Gastroesophageal sphincter (tissue), 4 donors: ENCODE measurements around the gene ZNF521. TPM values are rescaled to one million over a fixed set of nuclear protein-coding genes. Genes with fewer than 3 reads are reported as not detected.

ENCODE experiments used
- ATAC-seq: fragments of 150-250 bp; one replicate; pipeline ENCODE4 v1.9.1; 2016; ENCODE audit warnings: mild to moderate bottlenecking, moderate library complexity
- H3K27ac ChIP-seq, 4 donors: fragments of 200-600 bp; sonication (generic) in 3 of 4; 1 replicate in 3 of 4; 2 replicates in 1 of 4; pipeline ENCODE4 v1.5.1; 2016 to 2019
- H3K27me3 ChIP-seq: fragments of 200-600 bp; sonication (generic); one replicate; pipeline ENCODE4 v1.5.1; 2019
- H3K36me3 ChIP-seq, 2 donors: fragments of 200-600 bp; sonication (generic); one replicate each; pipeline ENCODE4 v1.5.1; 2019; ENCODE audit warnings: control low read depth in 1 of 2
- H3K4me1 ChIP-seq, 3 donors: fragments of 200-600 bp; sonication (generic); 1 replicate in 2 of 3; 2 replicates in 1 of 3; pipeline ENCODE4 v1.5.1; 2016 to 2019; ENCODE audit warnings: control low read depth in 2 of 3
- H3K4me3 ChIP-seq, 2 donors: fragments of 200-600 bp; sonication (generic); one replicate each; pipeline ENCODE4 v1.5.1; 2019; ENCODE audit warnings: mild to moderate bottlenecking in 1 of 2, moderate library complexity in 1 of 2
- H3K9me3 ChIP-seq, 3 donors: fragments of 200-600 bp; sonication (generic); one replicate each; pipeline ENCODE4 v1.5.1; 2017 to 2019; ENCODE audit warnings: control low read depth in 2 of 3
- CTCF ChIP-seq, 4 experiments: fragments of 200-600 bp in 2 of 4; fragments of 450-650 bp in 2 of 4; sonication (generic) in 1 of 4; IDR thresholded peaks; one replicate each; pipeline ENCODE4 v1.5.1; 2017 to 2019; ENCODE audit warnings: antibody characterized with exemption in 4 of 4, mild to moderate bottlenecking in 2 of 4, moderate library complexity in 2 of 4
- EP300 ChIP-seq: sonication (generic); formaldehyde crosslinking; IDR thresholded peaks from one replicate; pipeline ENCODE4 v1.6.1; 2017; ENCODE audit warnings: antibody characterized with exemption, mild to moderate bottlenecking
- POLR2A ChIP-seq, 2 donors: fragments of 450-650 bp; IDR thresholded peaks; one replicate each; pipeline ENCODE4 v1.6.1; 2017; ENCODE audit warnings: antibody characterized with exemption in 2 of 2, mild to moderate bottlenecking in 2 of 2, moderate library complexity in 1 of 2
- POLR2AphosphoS5 ChIP-seq: sonication (generic); formaldehyde crosslinking; IDR thresholded peaks from one replicate; pipeline ENCODE4 v1.6.1; 2017; ENCODE audit warnings: antibody characterized with exemption
- whole genome bisulfite sequencing, 2 donors: methylation state at CpG; one replicate each; pipeline ENCODE4 v1.1.5; 2018; ENCODE audit warnings: low coverage in 1 of 2; 5-methylcytosine and 5-hydroxymethylcytosine counted together
- total RNA-seq, 4 donors: library from RNA; depleted of rRNA; stranded (reverse); fragments of >200 nt; gene quantifications; one replicate each; pipeline ENCODE4 v1.1.0, GENCODE V29; 2016

Gene ZNF521
- total RNA-seq, 4 donors from 2014 or later, result 9.9 to 29.3 (median 13.4) TPM

GRCh38 chr18:25140962-25141308, 211.0 kb downstream of the ZNF521 start:
- no peak for ATAC-seq
- no peaks in the 10 kb centered on the region for H3K36me3 ChIP-seq
- H3K27ac ChIP-seq, result peak overlapping the region in 1 of 4 donors; percentile 13
- 53 to 71% methylated on average over 4 of the region's 4 CpGs for WGBS, 2 donors
- H3K4me1 ChIP-seq, result peaks cover 0 to 9% (median 0%) of the 10 kb centered on the region in 3 donors
- TF ChIP-seq CTCF (IDR thresholded peaks at IDR 0.05) (no peak), POLR2A (IDR thresholded peaks at IDR 0.05) (no peak), EP300 (no peak), POLR2AphosphoS5 (no peak)
- no peaks in the 10 kb centered on the region for H3K27me3 ChIP-seq
- H3K9me3 ChIP-seq, result no peaks in the 10 kb centered on the region
- H3K4me3 ChIP-seq, result no peak overlapping the region

GRCh38 chr18:25140124-25140961, 211.6 kb downstream of the ZNF521 start:
- WGBS, 2 donors, result 22 to 25% methylated on average over 8 of the region's 8 CpGs

GRCh38 chr18:25137197-25137472, 214.8 kb downstream of the ZNF521 start:
- Histone ChIP-seq H3K36me3 (no peaks in the 10 kb centered on the region), H3K27ac (no peak overlapping the region), H3K4me3 (no peak overlapping the region), H3K27me3 (no peaks in the 10 kb centered on the region), H3K9me3 (no peaks in the 10 kb centered on the region), H3K4me1 (peaks cover 0 to 5% (median 0%) of the 10 kb centered on the region in 3 donors)
- ATAC-seq, result no peak
- WGBS, 2 donors, result 73 to 86% methylated on average over 4 of the region's 4 CpGs
- TF ChIP-seq POLR2A (IDR thresholded peaks at IDR 0.05) (no peak), CTCF (IDR thresholded peaks at IDR 0.05) (no peak), POLR2AphosphoS5 (no peak), EP300 (no peak)

More at GRCh38 chr18:25140124-25140961, 211.6 kb downstream of the ZNF521 start:
- no peak for ATAC-seq
- Histone ChIP-seq H3K9me3 (no peaks in the 10 kb centered on the region), H3K4me1 (peaks cover 0 to 9% (median 0%) of the 10 kb centered on the region in 3 donors), H3K27me3 (no peaks in the 10 kb centered on the region), H3K27ac (peak overlapping the region in 1 of 4 donors; percentile 13), H3K36me3 (no peaks in the 10 kb centered on the region), H3K4me3 (no peak overlapping the region)
- TF ChIP-seq POLR2AphosphoS5 (no peak), CTCF (IDR thresholded peaks at IDR 0.05) (no peak), EP300 (no peak), POLR2A (IDR thresholded peaks at IDR 0.05) (no peak)

- no peak overlapping the region for H3K4me3 ChIP-seq
- H3K4me1 ChIP-seq, result peaks cover 0 to 5% (median 0%) of the 10 kb centered on the region in 3 donors
- H3K9me3 ChIP-seq, result no peaks in the 10 kb centered on the region
- WGBS, 2 donors, result 61% methylated on average over 7 to 9 of the region's 9 CpGs
- peak overlapping the region in 1 of 4 donors; percentile 15 for H3K27ac ChIP-seq
- peak; percentile 41 for ATAC-seq
- H3K36me3 ChIP-seq, result no peaks in the 10 kb centered on the region
- TF ChIP-seq EP300 (no peak), POLR2AphosphoS5 (no peak), CTCF (IDR thresholded peaks at IDR 0.05) (no peak), POLR2A (IDR thresholded peaks at IDR 0.05) (no peak)
- no peaks in the 10 kb centered on the region for H3K27me3 ChIP-seq
Measured at GRCh38 chr18:25136416-25137196, 215.4 kb downstream of the ZNF521 start.
